ENCODE data around the gene ELK4.
A peak's percentile ranks its signal among the peaks of the same experiment; 100 is the strongest.

Gene ELK4

GRCh38 chr1:205577874-205578658 lies 53.7 kb downstream of the ELK4 start:
- no peaks in the 10 kb centered on the region for H3K36me3 ChIP-seq (ENCODE audit: control insufficient read depth in 1 of 2, insufficient read depth in 2 of 2, low read length in 2 of 2)
- H3K27me3 ChIP-seq (ENCODE audit: control insufficient read depth in 1 of 2, insufficient read depth in 2 of 2, low read length in 2 of 2), result peaks cover 0 to 15% of the 10 kb centered on the region in 2 donors
- no peak overlapping the region for H3K9ac ChIP-seq (ENCODE audit: low read depth in 1 of 2, low read length in 2 of 2)
- peaks cover 5 to 10% of the 10 kb centered on the region in 2 donors for H3K4me1 ChIP-seq (ENCODE audit: control insufficient read depth in 1 of 2, insufficient read depth in 2 of 2, low read length in 2 of 2)
- no peak overlapping the region for H3K4me3 ChIP-seq (ENCODE audit: low read depth in 1 of 2, low read length in 2 of 2)
- no peak overlapping the region for H3K27ac ChIP-seq (ENCODE audit: low read depth, low read length)
- H3K9me3 ChIP-seq (ENCODE audit: control insufficient read depth in 1 of 2, low read length in 2 of 2), result no peaks in the 10 kb centered on the region

- Histone ChIP-seq H3K27me3 (ENCODE audit: control insufficient read depth in 1 of 2, insufficient read depth in 2 of 2, low read length in 2 of 2) (peaks cover 0 to 20% of the 10 kb centered on the region in 2 donors), H3K9ac (ENCODE audit: low read depth in 1 of 2, low read length in 2 of 2) (no peak overlapping the region), H3K27ac (ENCODE audit: low read depth, low read length) (no peak overlapping the region), H3K4me1 (ENCODE audit: control insufficient read depth in 1 of 2, insufficient read depth in 2 of 2, low read length in 2 of 2) (no peaks in the 10 kb centered on the region), H3K9me3 (ENCODE audit: control insufficient read depth in 1 of 2, low read length in 2 of 2) (no peaks in the 10 kb centered on the region), H3K4me3 (ENCODE audit: low read depth in 1 of 2, low read length in 2 of 2) (no peak overlapping the region), H3K36me3 (ENCODE audit: control insufficient read depth in 1 of 2, insufficient read depth in 2 of 2, low read length in 2 of 2) (no peaks in the 10 kb centered on the region)
Measured at GRCh38 chr1:205576805-205577761, 54.7 kb downstream of the ELK4 start.

GRCh38 chr1:205576011-205576410 lies 55.8 kb downstream of the ELK4 start:
- H3K36me3 ChIP-seq (ENCODE audit: control insufficient read depth in 1 of 2, insufficient read depth in 2 of 2, low read length in 2 of 2), result no peaks in the 10 kb centered on the region
- H3K9me3 ChIP-seq (ENCODE audit: control insufficient read depth in 1 of 2, low read length in 2 of 2), result no peaks in the 10 kb centered on the region
- H3K4me3 ChIP-seq (ENCODE audit: low read depth in 1 of 2, low read length in 2 of 2), result no peak overlapping the region
- H3K27ac ChIP-seq (ENCODE audit: low read depth, low read length), result peak overlapping the region; percentile 17
- H3K27me3 ChIP-seq (ENCODE audit: control insufficient read depth in 1 of 2, insufficient read depth in 2 of 2, low read length in 2 of 2), result peaks cover 5 to 25% of the 10 kb centered on the region in 2 donors
- no peak overlapping the region for H3K9ac ChIP-seq (ENCODE audit: low read depth in 1 of 2, low read length in 2 of 2)
- H3K4me1 ChIP-seq (ENCODE audit: control insufficient read depth in 1 of 2, insufficient read depth in 2 of 2, low read length in 2 of 2), result no peaks in the 10 kb centered on the region

- H3K9ac ChIP-seq (ENCODE audit: low read depth in 1 of 2, low read length in 2 of 2), result no peak overlapping the region
Measured at GRCh38 chr1:205575294-205575885, 56.4 kb downstream of the ELK4 start.

GRCh38 chr1:205572421-205572820 lies 59.4 kb downstream of the ELK4 start:
- no peaks in the 10 kb centered on the region for H3K36me3 ChIP-seq (ENCODE audit: control insufficient read depth in 1 of 2, insufficient read depth in 2 of 2, low read length in 2 of 2)
- no peaks in the 10 kb centered on the region for H3K9me3 ChIP-seq (ENCODE audit: control insufficient read depth in 1 of 2, low read length in 2 of 2)
- H3K4me1 ChIP-seq (ENCODE audit: control insufficient read depth in 1 of 2, insufficient read depth in 2 of 2, low read length in 2 of 2), result no peaks in the 10 kb centered on the region
- peaks cover 34 to 42% of the 10 kb centered on the region in 2 donors for H3K27me3 ChIP-seq (ENCODE audit: control insufficient read depth in 1 of 2, insufficient read depth in 2 of 2, low read length in 2 of 2)
- no peak overlapping the region for H3K27ac ChIP-seq (ENCODE audit: low read depth, low read length)
- no peak overlapping the region for H3K4me3 ChIP-seq (ENCODE audit: low read depth in 1 of 2, low read length in 2 of 2)
- H3K9ac ChIP-seq (ENCODE audit: low read depth in 1 of 2, low read length in 2 of 2), result no peak overlapping the region

More at GRCh38 chr1:205575294-205575885, 56.4 kb downstream of the ELK4 start:
- no peak overlapping the region for H3K27ac ChIP-seq (ENCODE audit: low read depth, low read length)
- H3K9me3 ChIP-seq (ENCODE audit: control insufficient read depth in 1 of 2, low read length in 2 of 2), result no peaks in the 10 kb centered on the region
- H3K36me3 ChIP-seq (ENCODE audit: control insufficient read depth in 1 of 2, insufficient read depth in 2 of 2, low read length in 2 of 2), result no peaks in the 10 kb centered on the region
- peaks cover 11 to 30% of the 10 kb centered on the region in 2 donors for H3K27me3 ChIP-seq (ENCODE audit: control insufficient read depth in 1 of 2, insufficient read depth in 2 of 2, low read length in 2 of 2)
- no peak overlapping the region for H3K4me3 ChIP-seq (ENCODE audit: low read depth in 1 of 2, low read length in 2 of 2)
- no peaks in the 10 kb centered on the region for H3K4me1 ChIP-seq (ENCODE audit: control insufficient read depth in 1 of 2, insufficient read depth in 2 of 2, low read length in 2 of 2)

- no peak overlapping the region for H3K9ac ChIP-seq (ENCODE audit: low read depth in 1 of 2, low read length in 2 of 2)
- H3K27me3 ChIP-seq (ENCODE audit: control insufficient read depth in 1 of 2, insufficient read depth in 2 of 2, low read length in 2 of 2), result peaks cover 37 to 41% of the 10 kb centered on the region in 2 donors
Measured at GRCh38 chr1:205571747-205572146, 60.1 kb downstream of the ELK4 start.

GRCh38 chr1:205570796-205571537 lies 60.8 kb downstream of the ELK4 start:
- Histone ChIP-seq H3K4me1 (ENCODE audit: control insufficient read depth in 1 of 2, insufficient read depth in 2 of 2, low read length in 2 of 2) (no peaks in the 10 kb centered on the region), H3K9me3 (ENCODE audit: control insufficient read depth in 1 of 2, low read length in 2 of 2) (no peaks in the 10 kb centered on the region), H3K27me3 (ENCODE audit: control insufficient read depth in 1 of 2, insufficient read depth in 2 of 2, low read length in 2 of 2) (peaks cover 40 to 43% of the 10 kb centered on the region in 2 donors), H3K27ac (ENCODE audit: low read depth, low read length) (no peak overlapping the region), H3K9ac (ENCODE audit: low read depth in 1 of 2, low read length in 2 of 2) (no peak overlapping the region), H3K36me3 (ENCODE audit: control insufficient read depth in 1 of 2, insufficient read depth in 2 of 2, low read length in 2 of 2) (no peaks in the 10 kb centered on the region), H3K4me3 (ENCODE audit: low read depth in 1 of 2, low read length in 2 of 2) (no peak overlapping the region)

More at GRCh38 chr1:205571747-205572146, 60.1 kb downstream of the ELK4 start:
- H3K9me3 ChIP-seq (ENCODE audit: control insufficient read depth in 1 of 2, low read length in 2 of 2), result no peaks in the 10 kb centered on the region
- H3K27ac ChIP-seq (ENCODE audit: low read depth, low read length), result no peak overlapping the region
- no peaks in the 10 kb centered on the region for H3K36me3 ChIP-seq (ENCODE audit: control insufficient read depth in 1 of 2, insufficient read depth in 2 of 2, low read length in 2 of 2)
- no peaks in the 10 kb centered on the region for H3K4me1 ChIP-seq (ENCODE audit: control insufficient read depth in 1 of 2, insufficient read depth in 2 of 2, low read length in 2 of 2)
- H3K4me3 ChIP-seq (ENCODE audit: low read depth in 1 of 2, low read length in 2 of 2), result no peak overlapping the region

- Histone ChIP-seq H3K4me3 (ENCODE audit: low read depth in 1 of 2, low read length in 2 of 2) (no peak overlapping the region), H3K9ac (ENCODE audit: low read depth in 1 of 2, low read length in 2 of 2) (no peak overlapping the region), H3K27ac (ENCODE audit: low read depth, low read length) (no peak overlapping the region)
Measured at GRCh38 chr1:205570173-205570501, 61.7 kb downstream of the ELK4 start.

GRCh38 chr1:205569411-205570172 lies 62.2 kb downstream of the ELK4 start:
- peaks cover 40 to 43% of the 10 kb centered on the region in 2 donors for H3K27me3 ChIP-seq (ENCODE audit: control insufficient read depth in 1 of 2, insufficient read depth in 2 of 2, low read length in 2 of 2)
- no peak overlapping the region for H3K9ac ChIP-seq (ENCODE audit: low read depth in 1 of 2, low read length in 2 of 2)
- H3K4me3 ChIP-seq (ENCODE audit: low read depth in 1 of 2, low read length in 2 of 2), result no peak overlapping the region
- H3K4me1 ChIP-seq (ENCODE audit: control insufficient read depth in 1 of 2, insufficient read depth in 2 of 2, low read length in 2 of 2), result no peaks in the 10 kb centered on the region
- H3K27ac ChIP-seq (ENCODE audit: low read depth, low read length), result no peak overlapping the region
- H3K36me3 ChIP-seq (ENCODE audit: control insufficient read depth in 1 of 2, insufficient read depth in 2 of 2, low read length in 2 of 2), result no peaks in the 10 kb centered on the region
- no peaks in the 10 kb centered on the region for H3K9me3 ChIP-seq (ENCODE audit: control insufficient read depth in 1 of 2, low read length in 2 of 2)

More at GRCh38 chr1:205570173-205570501, 61.7 kb downstream of the ELK4 start:
- peaks cover 40 to 43% of the 10 kb centered on the region in 2 donors for H3K27me3 ChIP-seq (ENCODE audit: control insufficient read depth in 1 of 2, insufficient read depth in 2 of 2, low read length in 2 of 2)
- no peaks in the 10 kb centered on the region for H3K4me1 ChIP-seq (ENCODE audit: control insufficient read depth in 1 of 2, insufficient read depth in 2 of 2, low read length in 2 of 2)
- H3K9me3 ChIP-seq (ENCODE audit: control insufficient read depth in 1 of 2, low read length in 2 of 2), result no peaks in the 10 kb centered on the region
- no peaks in the 10 kb centered on the region for H3K36me3 ChIP-seq (ENCODE audit: control insufficient read depth in 1 of 2, insufficient read depth in 2 of 2, low read length in 2 of 2)
